ENCODE data around the gene CRIP3. TPM values are rescaled to one million over a fixed set of nuclear protein-coding genes. Genes with fewer than 3 reads are reported as not detected.

Gene CRIP3
- total and polyA plus RNA-seq, 4 donors, result 1.1 to 9.5 (median 2.4) TPM

DNA sequence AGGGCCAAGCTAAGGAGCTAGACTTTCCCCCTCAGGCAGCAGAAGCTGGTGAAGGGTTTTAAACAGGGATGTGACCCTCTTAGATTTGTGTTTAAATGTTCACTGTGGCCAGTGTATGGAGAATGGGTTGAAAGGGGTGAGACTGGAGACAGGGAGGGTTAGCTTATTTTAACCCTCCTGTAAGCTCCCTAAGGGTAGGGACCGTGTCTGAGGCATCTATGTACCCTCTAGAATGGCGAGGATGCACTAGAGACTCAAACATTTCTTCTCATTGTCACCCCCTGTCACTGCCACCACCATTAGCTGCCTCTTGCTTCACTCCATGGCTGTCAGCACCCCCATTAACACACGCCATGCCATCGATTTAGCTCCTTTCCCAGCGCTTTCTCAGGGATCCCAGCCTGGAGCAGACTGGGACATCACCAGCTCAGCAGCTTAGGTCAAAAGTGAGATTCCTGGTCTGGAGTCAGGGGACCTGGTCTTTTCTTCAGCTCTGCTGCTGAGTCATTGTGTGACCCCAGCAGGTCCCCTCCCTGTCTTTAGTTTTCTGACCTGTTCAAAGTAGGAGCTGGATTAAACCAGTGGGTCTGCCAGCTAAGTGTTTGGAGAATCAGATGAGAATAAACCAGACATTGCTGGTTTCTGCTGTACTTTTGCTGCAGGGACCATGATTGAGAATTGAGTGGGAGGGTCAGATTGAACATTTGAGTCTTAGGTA lies 11.7 kb downstream of the CRIP3 start:
- Histone ChIP-seq H3K4me1 (ENCODE audit: control insufficient read depth in 4 of 4, insufficient read depth in 4 of 4, low read length in 3 of 4) (peaks cover 6 to 45% (median 35%) of the 10 kb centered on the region in 4 donors), H3K9me3 (ENCODE audit: control insufficient read depth in 4 of 4, low read length in 3 of 4) (no peaks in the 10 kb centered on the region), H3K9ac (ENCODE audit: low read depth in 1 of 2, low read length in 2 of 2) (no peak overlapping the region), H3K4me3 (ENCODE audit: low read depth in 1 of 3, low read length in 3 of 3) (no peak overlapping the region), H3K36me3 (ENCODE audit: control insufficient read depth in 4 of 4, insufficient read depth in 3 of 4, low read depth in 1 of 4, low read length in 3 of 4) (peaks cover 0 to 5% (median 3%) of the 10 kb centered on the region in 4 donors), H3K27me3 (ENCODE audit: control insufficient read depth in 4 of 4, insufficient read depth in 4 of 4, low read length in 3 of 4) (no peaks in the 10 kb centered on the region), H3K27ac (ENCODE audit: low read depth in 1 of 2, low read length in 2 of 2) (peak overlapping the region; percentile 34 to 85)
- WGBS, result 93% methylated on average over 5 of the region's 5 CpGs
- TF ChIP-seq SP1 (IDR thresholded peaks at IDR 0.05) (no peak), ZBTB33 (IDR thresholded peaks at IDR 0.05) (no peak), REST (IDR thresholded peaks at IDR 0.05) (no peak), NR2F2 (IDR thresholded peaks at IDR 0.05) (no peak), MAX (IDR thresholded peaks at IDR 0.05) (no peak), RXRA (IDR thresholded peaks at IDR 0.05) (no peak), RAD21 (IDR thresholded peaks at IDR 0.05) (no peak), HNF4G (IDR thresholded peaks at IDR 0.05) (no peak), HNF4A (conservative IDR thresholded peaks at IDR 0.05) (no peak), FOXA1 (IDR thresholded peaks at IDR 0.05) (no peak), JUND (IDR thresholded peaks at IDR 0.05) (no peak), GABPA (IDR thresholded peaks at IDR 0.05 in 1 of 2, conservative IDR thresholded peaks at IDR 0.05 in 1 of 2) (no peak)
- TF ChIP-seq, protein P1, sequence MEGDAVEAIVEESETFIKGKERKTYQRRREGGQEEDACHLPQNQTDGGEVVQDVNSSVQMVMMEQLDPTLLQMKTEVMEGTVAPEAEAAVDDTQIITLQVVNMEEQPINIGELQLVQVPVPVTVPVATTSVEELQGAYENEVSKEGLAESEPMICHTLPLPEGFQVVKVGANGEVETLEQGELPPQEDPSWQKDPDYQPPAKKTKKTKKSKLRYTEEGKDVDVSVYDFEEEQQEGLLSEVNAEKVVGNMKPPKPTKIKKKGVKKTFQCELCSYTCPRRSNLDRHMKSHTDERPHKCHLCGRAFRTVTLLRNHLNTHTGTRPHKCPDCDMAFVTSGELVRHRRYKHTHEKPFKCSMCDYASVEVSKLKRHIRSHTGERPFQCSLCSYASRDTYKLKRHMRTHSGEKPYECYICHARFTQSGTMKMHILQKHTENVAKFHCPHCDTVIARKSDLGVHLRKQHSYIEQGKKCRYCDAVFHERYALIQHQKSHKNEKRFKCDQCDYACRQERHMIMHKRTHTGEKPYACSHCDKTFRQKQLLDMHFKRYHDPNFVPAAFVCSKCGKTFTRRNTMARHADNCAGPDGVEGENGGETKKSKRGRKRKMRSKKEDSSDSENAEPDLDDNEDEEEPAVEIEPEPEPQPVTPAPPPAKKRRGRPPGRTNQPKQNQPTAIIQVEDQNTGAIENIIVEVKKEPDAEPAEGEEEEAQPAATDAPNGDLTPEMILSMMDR (IDR thresholded peaks at IDR 0.05; ENCODE audit: low read depth, low read length, missing input control), result no peak
- TF ChIP-seq, protein P2, sequence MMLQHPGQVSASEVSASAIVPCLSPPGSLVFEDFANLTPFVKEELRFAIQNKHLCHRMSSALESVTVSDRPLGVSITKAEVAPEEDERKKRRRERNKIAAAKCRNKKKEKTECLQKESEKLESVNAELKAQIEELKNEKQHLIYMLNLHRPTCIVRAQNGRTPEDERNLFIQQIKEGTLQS (IDR thresholded peaks at IDR 0.05), result no peak
- DNase-seq (ENCODE audit: low spot score), result no peak

DNA sequence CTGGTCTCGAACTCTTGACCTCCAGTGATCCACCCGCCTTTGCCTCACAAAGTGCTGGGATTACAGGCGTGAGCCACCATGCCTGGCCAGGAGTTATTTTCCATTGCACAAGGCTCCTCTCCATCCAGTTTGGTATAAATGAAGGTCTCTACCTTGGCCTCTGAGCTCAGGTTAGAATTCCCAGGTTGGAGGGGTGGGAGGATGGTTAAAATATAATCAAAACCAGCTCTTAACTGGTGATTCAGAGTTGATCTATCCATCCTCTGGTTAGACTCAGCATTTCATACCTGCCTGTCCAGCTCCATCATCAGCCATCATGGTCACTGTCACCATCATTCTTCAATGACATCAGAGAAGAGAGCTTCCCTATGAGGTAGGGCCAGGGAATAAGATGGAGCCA lies 13.2 kb downstream of the CRIP3 start:
- Histone ChIP-seq H3K36me3 (ENCODE audit: control insufficient read depth in 4 of 4, insufficient read depth in 3 of 4, low read depth in 1 of 4, low read length in 3 of 4) (no peaks in the 10 kb centered on the region), H3K27ac (ENCODE audit: low read depth in 1 of 2, low read length in 2 of 2) (no peak overlapping the region), H3K9me3 (ENCODE audit: control insufficient read depth in 4 of 4, low read length in 3 of 4) (no peaks in the 10 kb centered on the region), H3K4me1 (ENCODE audit: control insufficient read depth in 4 of 4, insufficient read depth in 4 of 4, low read length in 3 of 4) (peaks cover 4 to 38% (median 27%) of the 10 kb centered on the region in 4 donors), H3K4me3 (ENCODE audit: low read depth in 1 of 3, low read length in 3 of 3) (no peak overlapping the region), H3K27me3 (ENCODE audit: control insufficient read depth in 4 of 4, insufficient read depth in 4 of 4, low read length in 3 of 4) (no peaks in the 10 kb centered on the region), H3K9ac (ENCODE audit: low read depth in 1 of 2, low read length in 2 of 2) (no peak overlapping the region)
- no peak for DNase-seq (ENCODE audit: low spot score)
- WGBS, result 94% methylated on average over 3 of the region's 3 CpGs
- TF ChIP-seq REST (IDR thresholded peaks at IDR 0.05) (no peak), HNF4G (IDR thresholded peaks at IDR 0.05) (no peak), HNF4A (conservative IDR thresholded peaks at IDR 0.05) (no peak), NR2F2 (IDR thresholded peaks at IDR 0.05) (no peak), RAD21 (IDR thresholded peaks at IDR 0.05) (no peak), TAF1 (conservative IDR thresholded peaks at IDR 0.05) (no peak), FOXA2 (IDR thresholded peaks at IDR 0.05) (no peak), JUND (IDR thresholded peaks at IDR 0.05) (no peak)
- TF ChIP-seq, protein P1 (IDR thresholded peaks at IDR 0.05; ENCODE audit: low read depth, low read length, missing input control), result no peak
- TF ChIP-seq, protein P2 (IDR thresholded peaks at IDR 0.05), result no peak
